KG1 (cell line): ENCODE data around the gene SPG11.
"Not testable (repeated sequence)": the region's sequence is repeated elsewhere in the genome, so short reads cannot be mapped to it uniquely, and the experiment has no call there.

Experiments
- DNase-seq: peaks from one replicate; lab custom pipeline; 2025; lab: John Stamatoyannopoulos, UW

The SPG11 gene

DNA sequence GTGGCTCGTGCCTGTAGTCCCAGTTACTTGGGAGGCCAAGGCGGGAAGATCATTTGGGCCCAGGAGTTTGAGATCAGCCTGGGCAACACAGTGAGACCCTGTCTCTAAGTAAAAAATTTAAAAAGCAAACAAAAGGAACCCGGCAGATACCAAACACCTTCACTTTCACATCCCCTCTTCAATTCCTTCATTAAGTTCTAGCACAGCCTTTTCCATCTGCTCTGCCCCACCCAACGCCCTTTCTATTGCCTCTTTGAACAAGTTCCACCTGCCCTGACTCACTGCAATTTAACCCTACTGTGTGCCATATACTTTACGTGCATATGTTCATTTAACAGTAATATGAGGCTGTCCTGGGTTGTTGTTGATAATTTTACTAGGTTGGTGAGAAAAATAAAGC is 12.4 kb upstream of the SPG11 start:
- DNase-seq = no peak

DNA sequence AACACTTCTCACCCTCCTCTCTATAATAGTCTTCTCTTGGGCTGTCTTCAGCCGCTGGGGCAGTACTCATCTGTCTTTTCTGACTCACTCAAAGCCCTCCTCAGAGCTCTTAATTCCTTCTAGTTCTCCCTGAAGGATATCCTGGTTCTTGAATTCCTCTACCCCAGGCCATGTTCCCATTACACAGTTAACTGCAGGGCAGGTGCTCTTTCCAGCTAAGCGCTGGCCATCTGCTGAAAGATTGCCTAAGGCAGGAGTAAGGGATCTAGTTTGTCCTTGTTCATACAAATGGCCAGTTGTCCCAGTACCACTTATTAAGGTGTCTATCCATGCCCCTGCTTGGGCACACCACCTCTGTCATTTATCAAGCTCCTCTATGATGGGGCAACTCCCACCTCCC is 10.2 kb upstream of the SPG11 start:
- no peak for DNase-seq

DNA sequence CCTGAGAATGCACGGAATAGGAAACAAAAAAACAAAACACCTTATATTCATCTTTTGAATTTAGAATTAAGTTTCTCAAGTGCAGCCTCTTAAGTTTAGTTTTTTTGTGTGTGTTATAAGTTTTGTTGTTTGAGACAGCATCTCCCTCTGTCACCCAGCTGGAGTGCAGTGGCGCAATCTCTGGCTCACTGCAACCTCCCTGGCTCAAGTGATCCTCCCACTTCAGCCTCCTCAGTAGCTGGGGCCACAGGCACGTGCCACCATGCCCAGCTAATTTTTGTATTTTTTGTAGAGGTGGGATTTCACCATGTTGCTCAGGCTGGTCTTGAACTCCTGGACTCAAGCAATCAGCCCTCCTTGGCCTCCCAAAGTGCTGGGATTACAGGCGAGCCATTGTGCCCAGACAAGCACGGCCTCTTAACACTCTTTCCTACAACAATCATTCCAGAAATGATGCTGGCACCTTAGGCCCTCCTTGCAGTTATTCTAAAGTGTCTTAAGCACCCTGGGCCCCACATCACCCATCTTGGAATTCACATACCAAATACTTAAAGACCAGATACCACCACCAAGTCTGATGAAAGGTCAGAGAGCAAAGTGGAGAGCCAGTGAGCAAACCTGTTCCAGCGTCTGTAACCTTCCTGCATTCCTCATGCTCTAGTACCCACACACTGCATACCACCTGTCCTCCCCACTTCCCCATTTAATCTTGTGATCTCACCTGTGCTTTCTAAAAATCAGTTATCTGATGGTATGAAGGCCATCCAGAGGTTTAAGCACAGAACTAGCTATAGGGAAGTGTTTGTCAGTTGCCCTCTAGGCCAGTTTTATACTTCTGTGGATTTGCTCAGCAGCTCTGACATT is 6.9 kb upstream of the SPG11 start:
- DNase-seq = no peak

DNA sequence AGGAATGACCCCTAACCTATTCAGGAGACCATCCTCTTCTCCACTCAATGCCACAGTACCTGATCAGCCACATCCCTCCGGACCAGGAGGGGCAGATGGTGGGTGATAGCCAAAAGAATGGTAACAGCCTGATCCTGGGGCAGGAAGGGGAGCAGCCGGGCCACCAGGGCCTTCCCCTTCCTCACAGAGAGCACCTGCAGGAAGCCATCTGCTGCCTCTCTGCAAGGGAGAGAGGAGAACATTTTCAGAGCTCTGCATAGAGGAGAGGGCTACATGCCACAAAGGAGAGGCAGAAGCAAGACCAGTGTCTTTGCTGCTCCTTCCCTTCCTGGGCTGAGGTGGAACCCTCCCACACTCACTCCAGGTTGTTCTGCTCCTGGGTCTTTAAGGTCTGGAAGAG is 5.5 kb upstream of the SPG11 start:
- no peak for DNase-seq

DNA sequence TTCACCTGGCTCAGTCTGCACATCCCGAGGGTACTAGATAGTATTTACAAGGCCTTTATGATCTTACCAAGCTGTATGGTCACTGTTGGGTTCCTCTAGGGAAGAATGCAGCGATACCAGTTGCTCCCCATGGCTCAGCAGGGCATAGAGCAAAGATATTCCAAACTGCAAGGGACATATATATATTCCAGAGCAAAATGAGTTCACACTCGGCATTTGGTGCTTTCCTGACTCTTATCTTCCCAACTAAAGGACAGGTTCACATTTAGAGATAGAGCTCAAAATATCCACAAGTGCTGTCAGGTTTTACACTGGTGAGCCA is 3.5 kb upstream of the SPG11 start:
- no peak for DNase-seq

DNA sequence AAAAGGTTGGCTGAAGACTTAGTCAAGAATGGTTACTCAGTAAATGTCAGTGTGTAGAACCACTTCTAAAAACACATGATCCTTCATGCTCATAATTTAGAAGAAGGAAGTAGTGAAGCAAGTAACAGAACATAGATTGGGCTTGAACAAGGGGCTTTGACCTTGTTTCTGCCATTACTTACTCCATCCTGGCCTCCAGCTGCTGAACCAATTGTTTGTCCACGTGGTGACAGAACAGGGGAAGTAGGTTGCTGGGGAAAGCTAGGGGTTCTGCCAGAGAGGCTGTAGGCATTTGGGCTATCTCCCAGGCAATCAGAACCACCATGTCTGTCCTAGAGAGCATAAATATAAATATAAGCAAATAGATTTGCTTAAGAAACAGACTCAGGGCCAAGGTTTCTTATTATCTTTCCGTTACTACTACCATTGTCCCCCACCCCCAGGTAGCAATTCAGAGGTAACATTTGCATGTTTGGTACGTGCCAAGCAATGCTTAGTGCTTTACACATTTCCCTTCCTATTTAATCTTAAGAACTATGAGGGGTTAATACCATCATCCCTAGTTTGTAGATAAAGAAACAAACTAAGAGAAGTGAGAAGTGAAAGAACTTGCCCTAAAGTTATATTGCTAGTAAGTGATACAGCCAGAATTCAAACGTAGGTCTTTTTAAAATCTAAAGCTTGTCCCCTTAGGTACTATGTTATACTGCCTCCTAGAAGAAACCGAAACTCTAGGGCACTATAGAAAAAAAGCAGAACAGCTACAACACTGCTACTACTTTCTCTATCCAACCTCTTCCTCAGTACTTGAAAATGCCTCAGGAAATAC is 3.0 kb upstream of the SPG11 start:
- no peak for DNase-seq

DNA sequence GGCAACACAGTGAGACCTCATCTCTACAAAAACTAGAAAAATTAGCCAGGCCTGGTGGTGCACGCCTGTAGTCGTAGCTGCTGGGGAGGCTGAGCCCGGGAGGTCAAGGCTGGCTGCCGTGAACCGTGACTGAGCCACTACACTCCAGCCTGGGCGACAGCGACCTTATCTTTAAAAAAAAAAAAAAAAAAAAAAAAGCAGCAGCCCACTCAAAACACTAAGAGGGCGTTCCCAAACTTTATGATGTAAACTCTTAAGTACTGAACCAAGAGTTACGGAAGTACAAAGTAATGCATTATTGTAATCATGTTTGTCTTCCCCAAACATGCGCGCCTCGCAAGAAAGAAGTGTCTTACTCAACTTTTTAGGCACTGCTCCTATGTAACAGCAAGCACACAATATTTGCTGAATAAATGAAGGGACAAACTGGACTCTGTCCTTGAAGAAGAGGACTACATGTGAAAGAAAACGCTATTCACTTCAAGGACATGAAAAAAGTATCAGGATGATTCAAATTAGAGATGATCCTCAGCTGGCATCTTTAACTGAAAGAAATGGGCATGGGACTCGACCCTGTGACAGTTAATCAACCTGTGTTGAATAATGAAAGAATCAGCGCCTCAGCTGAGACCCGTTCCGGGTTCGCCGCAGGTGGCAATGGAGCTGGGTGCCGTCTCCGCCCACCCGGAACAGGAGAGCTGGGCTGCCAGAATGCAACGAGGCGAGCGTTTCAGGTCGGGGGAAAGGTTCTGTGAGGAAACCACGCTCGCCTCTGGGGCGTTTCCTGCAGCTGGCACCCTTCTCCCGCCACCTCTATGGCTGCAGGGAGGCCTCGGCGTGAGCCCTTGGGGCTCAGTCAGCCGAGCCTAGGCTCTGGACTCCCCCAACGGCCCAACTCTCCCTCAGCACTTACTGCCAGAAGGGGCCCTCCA is 718 bp downstream of the SPG11 start:
- peak; percentile 55 for DNase-seq

DNA sequence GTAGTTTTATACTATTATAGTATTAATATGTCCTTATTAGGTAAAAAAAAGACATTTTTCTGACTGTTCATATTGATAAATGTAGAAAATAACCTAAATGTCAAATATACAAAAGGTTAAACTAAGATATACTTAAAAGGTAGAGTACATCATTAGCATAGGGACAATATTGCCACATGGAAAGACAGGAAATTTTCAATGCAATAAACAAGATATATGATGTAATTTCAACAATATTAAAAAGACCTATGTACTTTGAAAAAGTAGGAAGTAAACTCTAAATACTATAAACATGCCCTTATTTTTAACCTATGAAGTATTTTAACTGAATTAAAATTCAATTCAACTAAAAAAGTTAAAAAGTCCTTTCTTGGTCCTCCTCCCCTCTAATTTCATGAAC is 1.9 kb downstream of the SPG11 start:
- no peak for DNase-seq

DNA sequence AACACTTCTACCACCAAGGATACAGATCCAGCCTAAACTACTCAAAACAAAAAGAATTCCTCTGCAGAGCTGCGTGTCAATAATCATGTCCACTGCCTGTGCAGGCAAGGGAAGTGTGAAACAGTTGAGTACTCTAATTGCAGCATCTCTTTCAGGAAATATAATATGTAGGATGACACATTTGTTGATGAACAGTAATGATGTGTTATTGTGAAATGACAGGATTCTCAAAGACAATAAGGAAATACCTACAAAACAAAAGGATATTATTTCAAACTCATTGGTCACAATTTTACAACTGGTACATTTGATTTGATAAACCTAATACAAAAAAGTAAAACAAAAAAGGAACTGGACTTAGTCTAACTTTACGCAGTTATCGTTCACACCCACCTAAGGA is 4.4 kb downstream of the SPG11 start:
- DNase-seq = no peak

DNA sequence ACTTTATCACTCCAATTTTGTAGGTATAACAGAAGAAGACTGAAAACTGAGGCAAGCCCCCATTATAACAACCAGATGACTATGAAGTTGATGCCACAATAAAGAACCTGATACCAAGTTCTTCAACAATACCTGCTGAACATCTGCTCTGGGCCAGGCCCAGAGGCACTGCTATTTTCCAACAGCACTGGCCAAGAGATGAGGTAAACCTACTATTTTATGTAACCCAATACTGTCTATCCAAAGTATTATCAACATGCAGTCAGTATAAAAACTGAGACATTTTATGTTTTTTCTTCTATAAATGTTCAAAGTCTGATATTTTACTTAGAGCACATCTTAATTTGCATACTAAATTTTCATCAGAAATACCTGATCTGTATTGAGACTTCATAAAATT is 6.1 kb downstream of the SPG11 start:
- DNase-seq = no peak

DNA sequence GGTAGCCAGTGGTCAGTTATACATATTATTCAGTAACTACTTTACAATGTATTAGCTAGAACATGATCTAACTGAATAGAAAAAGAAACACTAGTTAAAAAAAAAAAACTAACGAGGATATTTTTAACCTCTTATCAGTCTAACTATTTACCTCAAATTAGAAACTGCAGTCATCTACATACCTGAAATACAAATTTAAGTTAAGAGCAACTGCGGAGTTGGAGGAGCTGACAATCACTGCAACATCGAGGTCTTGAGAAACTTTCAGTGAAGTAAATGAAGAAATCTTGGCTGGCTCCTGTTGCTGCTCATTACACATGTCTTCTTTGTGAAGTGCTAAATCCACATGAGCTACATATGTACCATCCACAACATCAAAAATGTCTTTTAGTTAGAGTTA is 6.5 kb downstream of the SPG11 start:
- DNase-seq = no peak

DNA sequence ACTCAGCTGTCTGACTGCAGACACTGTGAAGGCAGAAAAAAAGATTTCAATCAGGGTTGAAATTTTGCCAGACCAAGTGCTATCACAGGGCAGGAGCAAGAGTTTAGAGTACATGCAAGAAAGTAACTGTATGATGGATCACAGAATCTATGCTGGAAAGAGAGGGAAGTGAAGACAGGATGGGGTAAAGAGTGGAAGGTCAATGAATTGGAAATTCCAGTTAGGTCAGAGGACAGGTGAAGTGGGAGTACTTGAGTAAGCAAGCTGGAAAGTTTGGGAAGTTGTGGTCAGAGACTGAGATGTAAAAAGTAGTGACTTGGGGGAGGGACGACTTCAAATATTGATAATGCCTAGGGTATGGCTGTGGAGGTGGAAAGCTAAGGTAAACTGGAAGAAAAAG is 7.2 kb downstream of the SPG11 start:
- no peak for DNase-seq

DNA sequence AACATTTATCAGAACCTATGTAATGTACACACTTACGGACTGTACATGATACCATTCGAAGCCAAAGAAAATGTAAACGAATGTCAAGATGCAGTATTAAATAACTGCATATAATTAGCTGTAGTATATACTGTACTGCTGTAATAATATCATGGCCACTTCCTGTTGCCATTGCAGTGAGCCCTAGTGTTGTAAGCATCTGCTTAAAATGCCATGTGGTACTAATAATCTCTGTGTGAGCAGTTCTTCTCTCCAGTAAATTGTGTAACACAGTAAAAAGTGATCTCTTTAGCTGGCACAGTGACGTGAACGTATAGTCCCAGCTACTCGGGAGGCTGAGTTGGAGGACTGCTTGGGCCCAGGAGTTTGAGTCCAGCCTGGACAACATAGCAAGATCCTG is 8.6 kb downstream of the SPG11 start:
- DNase-seq = no peak

DNA sequence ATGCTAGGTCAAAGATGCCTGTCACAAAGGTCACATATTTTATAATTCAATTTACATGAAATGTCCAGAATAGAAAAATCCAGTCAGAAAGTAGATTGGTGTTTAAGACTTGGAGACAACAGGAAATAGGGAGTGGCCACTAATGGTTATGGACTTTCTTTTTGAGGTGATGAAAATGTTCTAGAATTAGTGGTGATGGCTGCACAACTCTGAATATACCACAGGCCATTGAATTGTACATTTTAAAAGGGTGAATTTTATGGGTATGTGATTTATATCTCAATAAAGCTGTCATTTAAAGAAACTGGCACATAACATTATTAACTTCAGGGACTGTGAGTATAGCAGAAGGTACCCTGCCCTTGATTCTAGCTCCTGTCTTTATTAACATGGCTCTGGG is 15.8 kb downstream of the SPG11 start:
- no peak for DNase-seq

DNA sequence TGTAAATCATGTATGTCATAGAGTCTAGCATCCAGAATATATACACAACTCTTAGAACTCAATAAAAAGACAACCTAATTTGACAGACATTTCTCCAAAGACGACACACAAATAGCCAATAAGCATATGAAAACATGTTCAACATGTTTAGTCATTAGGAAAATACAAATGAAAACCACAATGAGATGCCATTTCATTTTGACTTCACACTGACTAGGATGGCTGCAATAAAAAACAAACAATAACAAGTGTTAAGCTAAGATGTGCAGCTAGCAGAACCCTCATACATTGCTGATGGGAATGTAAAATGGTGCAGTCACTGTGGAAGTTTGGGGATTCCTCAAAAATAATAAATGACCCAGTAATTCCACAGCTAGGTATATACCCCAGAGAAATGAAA is 16.4 kb downstream of the SPG11 start:
- DNase-seq = no peak

DNA sequence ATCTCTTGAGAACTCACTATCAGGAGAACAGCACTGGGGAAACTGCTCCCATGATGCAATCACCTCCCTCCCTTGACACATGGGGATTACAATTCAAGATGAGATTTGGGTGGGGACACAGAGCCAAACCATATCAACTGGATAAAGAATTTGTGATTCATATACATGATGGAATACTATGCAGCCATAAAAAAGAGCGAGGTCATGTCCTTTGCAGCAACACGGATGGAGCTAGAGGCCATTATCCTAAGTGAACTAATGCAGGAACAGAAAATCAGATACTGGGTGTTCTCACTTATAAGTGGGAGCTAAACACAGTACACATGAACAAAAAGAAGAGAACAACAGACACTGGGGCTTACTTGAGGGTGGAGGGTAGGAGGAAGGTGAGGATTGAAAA is 17.0 kb downstream of the SPG11 start:
- DNase-seq = no peak

DNA sequence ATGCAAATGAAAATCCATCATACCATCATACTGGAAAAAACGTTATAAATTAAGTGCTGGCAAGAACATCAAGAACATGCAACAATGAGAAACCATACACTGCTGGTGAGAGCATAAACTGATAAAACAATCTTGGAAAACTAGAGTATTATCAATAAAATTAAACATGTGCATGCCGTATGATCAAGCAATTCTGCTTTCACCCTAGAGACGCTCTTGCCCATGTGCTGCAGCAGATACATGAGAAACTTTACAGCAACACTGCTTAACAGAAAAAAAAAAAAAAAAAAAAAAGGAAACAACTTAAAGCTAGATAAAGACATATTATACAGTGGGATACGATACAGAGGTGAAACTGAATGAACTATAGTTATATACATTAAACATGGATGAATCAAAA is 21.8 kb downstream of the SPG11 start:
- no peak for DNase-seq

DNA sequence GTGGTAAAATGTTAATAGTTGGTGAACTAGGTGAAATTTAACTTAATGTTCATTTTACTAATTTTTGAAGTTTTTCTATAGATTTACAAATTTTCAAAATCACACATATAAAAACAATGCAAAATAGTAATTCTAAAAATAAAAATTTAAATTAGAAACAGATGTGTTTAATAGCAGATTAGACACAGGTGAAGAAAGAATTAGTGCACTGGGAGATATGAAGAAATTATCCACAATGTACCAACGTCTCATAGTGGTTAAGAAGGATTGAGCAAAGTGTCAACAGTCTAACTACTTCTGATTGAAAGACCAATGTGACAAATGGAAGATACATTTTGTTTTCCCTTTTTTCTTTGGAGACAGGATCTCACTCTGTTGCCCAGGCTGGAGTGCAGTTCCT is 26.5 kb downstream of the SPG11 start:
- no peak for DNase-seq

DNA sequence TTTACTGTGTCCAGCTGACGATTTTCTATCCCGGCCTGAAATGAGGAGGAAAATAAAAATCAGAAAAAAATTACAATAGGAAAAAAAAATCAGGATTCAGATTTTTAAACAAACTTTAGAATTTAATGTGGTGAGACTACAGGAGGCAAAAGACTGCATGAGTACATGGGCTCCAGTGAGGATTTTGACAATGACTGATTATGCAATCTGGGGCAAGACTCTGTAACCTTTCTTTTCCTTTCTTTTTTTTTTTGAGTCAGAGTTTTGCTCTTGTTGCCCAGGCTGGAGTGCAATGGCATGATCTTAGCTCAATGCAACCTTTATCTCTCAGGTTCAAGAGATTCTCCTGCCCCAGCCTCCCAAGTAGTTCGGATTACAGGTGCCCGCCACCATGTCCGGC is 29.9 kb downstream of the SPG11 start:
- DNase-seq = no peak

DNA sequence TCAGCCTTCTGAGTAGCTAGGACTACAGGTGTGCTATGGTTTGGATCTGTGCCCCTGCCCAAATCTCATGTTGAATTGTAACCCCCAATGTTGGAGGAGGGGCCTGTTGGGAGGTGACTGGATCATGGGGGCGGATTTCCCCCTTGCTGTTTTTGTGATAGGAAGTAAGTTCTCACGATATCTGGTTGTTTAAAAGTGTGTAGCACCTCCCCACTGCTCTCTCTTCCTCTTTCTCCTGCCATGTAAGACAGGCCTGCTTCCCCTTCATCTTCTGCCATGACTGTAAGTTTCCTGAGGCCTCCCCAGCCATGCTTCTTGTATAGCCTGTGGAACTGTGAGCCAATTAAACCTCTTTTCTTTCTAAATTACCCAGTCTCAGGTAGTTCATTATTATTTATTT is 38.2 kb downstream of the SPG11 start:
- DNase-seq = not testable (repeated sequence)

DNA sequence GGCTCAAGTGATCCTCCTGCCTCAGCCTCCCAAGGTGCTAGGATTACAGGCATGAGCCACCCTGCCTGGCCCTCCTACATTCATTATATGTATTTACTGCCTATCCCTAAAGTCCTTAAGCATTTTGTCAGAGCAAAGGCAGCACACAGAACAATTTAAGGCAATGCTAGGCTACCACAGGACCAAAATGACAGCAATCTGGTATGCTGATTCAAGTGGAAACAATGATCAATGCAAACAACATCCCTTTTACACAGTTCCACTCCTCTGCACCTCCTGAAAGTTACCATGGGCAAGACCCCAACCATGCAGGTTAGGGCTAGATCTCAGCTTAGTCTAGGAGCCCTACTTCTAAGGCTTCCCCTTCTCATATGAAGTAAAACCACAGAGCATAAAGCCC is 40.3 kb downstream of the SPG11 start:
- DNase-seq = no peak

DNA sequence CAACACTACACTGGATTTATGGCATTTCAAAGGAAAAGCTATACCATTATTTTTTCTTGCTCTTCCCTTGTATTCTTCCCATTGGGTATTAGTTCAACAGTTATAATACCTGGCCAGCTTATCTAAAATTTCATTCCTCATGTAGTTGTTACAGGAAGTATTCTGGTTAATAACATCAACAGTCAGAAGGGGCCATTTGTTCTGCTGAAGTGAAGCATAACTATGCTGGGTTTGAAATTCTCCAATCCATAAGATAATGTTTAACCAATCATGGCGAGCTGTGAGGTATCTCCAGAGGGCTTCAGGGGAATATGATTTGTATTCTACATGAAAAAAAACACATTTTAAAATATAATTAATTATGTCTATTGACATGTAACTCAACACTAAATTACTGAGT is 43.4 kb downstream of the SPG11 start:
- no peak for DNase-seq

DNA sequence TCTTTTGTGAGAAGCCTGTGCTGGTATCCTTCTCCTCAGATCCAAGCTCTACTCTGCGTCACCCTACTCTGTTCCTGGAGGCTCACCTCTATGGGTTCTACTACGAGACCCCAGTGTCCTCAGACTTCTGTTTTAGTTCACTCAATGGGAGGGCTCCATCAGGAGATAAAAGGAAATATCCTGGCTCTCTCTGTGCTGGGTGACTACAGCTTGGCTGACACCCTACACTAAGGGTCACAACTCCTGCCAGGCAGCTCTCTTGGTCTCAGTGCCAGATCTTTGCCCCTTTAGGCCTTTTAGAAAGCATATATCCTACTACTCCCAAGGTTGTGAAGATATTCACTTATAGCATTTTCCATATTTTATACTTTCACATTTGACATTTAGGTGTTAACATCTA is 46.5 kb downstream of the SPG11 start:
- no peak for DNase-seq
